ENCODE data around the gene OPTC.

Gene OPTC

DNA sequence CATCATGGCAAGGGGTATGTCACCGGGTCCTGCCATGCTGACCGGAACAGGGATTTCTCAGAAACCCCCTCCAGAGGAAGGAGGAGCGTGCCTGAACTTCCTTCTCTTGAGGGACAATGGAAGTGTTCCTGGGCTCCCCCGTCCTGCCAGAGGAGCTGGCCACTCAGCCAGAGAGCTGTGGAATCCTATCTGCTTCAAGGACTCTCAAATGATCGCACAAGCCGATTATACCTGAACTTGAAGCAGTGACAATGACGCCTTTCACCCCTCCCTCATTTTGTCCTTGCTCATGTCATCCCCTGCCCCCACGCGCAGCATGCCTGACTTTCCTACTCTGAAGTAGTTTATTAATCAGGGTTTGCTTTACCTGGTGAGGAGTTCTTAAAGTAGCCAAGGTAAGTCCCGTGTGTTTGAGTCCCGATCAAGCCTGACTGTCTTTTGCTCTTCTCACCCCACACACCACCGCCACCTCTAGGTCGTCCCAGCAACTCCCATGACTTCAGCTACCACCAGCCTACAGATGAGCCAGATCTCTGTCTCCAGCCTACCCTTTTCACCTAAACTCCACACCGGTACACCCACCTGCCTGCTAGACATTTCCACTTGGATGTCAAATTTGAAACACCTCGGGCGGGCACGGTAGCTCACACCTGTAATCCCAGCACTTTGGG lies 43.3 kb upstream of the OPTC start:
- no peak for TF ChIP-seq SNAI2 (CRISPR knock-in tag; IDR thresholded peaks at IDR 0.05)
- no peak for TF ChIP-seq RARB (CRISPR knock-in tag; IDR thresholded peaks at IDR 0.05)
- TF ChIP-seq ARNTL (CRISPR knock-in tag; IDR thresholded peaks at IDR 0.05; ENCODE audit: borderline replicate concordance, low read depth), result no peak
- TF ChIP-seq, protein P1, sequence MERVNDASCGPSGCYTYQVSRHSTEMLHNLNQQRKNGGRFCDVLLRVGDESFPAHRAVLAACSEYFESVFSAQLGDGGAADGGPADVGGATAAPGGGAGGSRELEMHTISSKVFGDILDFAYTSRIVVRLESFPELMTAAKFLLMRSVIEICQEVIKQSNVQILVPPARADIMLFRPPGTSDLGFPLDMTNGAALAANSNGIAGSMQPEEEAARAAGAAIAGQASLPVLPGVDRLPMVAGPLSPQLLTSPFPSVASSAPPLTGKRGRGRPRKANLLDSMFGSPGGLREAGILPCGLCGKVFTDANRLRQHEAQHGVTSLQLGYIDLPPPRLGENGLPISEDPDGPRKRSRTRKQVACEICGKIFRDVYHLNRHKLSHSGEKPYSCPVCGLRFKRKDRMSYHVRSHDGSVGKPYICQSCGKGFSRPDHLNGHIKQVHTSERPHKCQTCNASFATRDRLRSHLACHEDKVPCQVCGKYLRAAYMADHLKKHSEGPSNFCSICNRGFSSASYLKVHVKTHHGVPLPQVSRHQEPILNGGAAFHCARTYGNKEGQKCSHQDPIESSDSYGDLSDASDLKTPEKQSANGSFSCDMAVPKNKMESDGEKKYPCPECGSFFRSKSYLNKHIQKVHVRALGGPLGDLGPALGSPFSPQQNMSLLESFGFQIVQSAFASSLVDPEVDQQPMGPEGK (CRISPR knock-in tag; IDR thresholded peaks at IDR 0.05; ENCODE audit: borderline replicate concordance), result no peak
- no peak for TF ChIP-seq TCF4 (CRISPR knock-in tag; IDR thresholded peaks at IDR 0.05; ENCODE audit: borderline replicate concordance)
- TF ChIP-seq TOX (CRISPR knock-in tag; IDR thresholded peaks at IDR 0.05; ENCODE audit: borderline replicate concordance), result no peak
- TF ChIP-seq, protein P2, sequence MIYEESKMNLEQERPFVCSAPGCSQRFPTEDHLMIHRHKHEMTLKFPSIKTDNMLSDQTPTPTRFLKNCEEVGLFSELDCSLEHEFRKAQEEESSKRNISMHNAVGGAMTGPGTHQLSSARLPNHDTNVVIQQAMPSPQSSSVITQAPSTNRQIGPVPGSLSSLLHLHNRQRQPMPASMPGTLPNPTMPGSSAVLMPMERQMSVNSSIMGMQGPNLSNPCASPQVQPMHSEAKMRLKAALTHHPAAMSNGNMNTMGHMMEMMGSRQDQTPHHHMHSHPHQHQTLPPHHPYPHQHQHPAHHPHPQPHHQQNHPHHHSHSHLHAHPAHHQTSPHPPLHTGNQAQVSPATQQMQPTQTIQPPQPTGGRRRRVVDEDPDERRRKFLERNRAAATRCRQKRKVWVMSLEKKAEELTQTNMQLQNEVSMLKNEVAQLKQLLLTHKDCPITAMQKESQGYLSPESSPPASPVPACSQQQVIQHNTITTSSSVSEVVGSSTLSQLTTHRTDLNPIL (CRISPR knock-in tag; IDR thresholded peaks at IDR 0.05; ENCODE audit: low read depth), result no peak
- no peak for TF ChIP-seq GLIS3 (CRISPR knock-in tag; IDR thresholded peaks at IDR 0.05)
- no peak for TF ChIP-seq CSDC2 (CRISPR knock-in tag; IDR thresholded peaks at IDR 0.05)
- no peak for TF ChIP-seq ZNF70 (CRISPR knock-in tag; IDR thresholded peaks at IDR 0.05)
- no peak for TF ChIP-seq ISL1 (CRISPR knock-in tag; IDR thresholded peaks at IDR 0.05)
- TF ChIP-seq, protein P3, sequence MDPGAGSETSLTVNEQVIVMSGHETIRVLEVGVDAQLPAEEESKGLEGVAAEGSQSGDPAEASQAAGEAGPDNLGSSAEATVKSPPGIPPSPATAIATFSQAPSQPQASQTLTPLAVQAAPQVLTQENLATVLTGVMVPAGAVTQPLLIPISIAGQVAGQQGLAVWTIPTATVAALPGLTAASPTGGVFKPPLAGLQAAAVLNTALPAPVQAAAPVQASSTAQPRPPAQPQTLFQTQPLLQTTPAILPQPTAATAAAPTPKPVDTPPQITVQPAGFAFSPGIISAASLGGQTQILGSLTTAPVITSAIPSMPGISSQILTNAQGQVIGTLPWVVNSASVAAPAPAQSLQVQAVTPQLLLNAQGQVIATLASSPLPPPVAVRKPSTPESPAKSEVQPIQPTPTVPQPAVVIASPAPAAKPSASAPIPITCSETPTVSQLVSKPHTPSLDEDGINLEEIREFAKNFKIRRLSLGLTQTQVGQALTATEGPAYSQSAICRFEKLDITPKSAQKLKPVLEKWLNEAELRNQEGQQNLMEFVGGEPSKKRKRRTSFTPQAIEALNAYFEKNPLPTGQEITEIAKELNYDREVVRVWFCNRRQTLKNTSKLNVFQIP (CRISPR knock-in tag; IDR thresholded peaks at IDR 0.05; ENCODE audit: borderline replicate concordance, low read depth), result no peak
- TF ChIP-seq, protein P4, sequence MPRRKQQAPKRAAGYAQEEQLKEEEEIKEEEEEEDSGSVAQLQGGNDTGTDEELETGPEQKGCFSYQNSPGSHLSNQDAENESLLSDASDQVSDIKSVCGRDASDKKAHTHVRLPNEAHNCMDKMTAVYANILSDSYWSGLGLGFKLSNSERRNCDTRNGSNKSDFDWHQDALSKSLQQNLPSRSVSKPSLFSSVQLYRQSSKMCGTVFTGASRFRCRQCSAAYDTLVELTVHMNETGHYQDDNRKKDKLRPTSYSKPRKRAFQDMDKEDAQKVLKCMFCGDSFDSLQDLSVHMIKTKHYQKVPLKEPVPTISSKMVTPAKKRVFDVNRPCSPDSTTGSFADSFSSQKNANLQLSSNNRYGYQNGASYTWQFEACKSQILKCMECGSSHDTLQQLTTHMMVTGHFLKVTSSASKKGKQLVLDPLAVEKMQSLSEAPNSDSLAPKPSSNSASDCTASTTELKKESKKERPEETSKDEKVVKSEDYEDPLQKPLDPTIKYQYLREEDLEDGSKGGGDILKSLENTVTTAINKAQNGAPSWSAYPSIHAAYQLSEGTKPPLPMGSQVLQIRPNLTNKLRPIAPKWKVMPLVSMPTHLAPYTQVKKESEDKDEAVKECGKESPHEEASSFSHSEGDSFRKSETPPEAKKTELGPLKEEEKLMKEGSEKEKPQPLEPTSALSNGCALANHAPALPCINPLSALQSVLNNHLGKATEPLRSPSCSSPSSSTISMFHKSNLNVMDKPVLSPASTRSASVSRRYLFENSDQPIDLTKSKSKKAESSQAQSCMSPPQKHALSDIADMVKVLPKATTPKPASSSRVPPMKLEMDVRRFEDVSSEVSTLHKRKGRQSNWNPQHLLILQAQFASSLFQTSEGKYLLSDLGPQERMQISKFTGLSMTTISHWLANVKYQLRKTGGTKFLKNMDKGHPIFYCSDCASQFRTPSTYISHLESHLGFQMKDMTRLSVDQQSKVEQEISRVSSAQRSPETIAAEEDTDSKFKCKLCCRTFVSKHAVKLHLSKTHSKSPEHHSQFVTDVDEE (CRISPR knock-in tag; IDR thresholded peaks at IDR 0.05), result no peak
- no peak for TF ChIP-seq ZFP3 (CRISPR knock-in tag; IDR thresholded peaks at IDR 0.05)
- no peak for TF ChIP-seq ZNF565 (CRISPR knock-in tag; conservative IDR thresholded peaks at IDR 0.05; ENCODE audit: low read depth)
- no peak for TF ChIP-seq ZC3H10 (CRISPR knock-in tag; IDR thresholded peaks at IDR 0.05)
- TF ChIP-seq OSR1 (CRISPR knock-in tag; IDR thresholded peaks at IDR 0.05), result no peak
- TF ChIP-seq, protein P5, sequence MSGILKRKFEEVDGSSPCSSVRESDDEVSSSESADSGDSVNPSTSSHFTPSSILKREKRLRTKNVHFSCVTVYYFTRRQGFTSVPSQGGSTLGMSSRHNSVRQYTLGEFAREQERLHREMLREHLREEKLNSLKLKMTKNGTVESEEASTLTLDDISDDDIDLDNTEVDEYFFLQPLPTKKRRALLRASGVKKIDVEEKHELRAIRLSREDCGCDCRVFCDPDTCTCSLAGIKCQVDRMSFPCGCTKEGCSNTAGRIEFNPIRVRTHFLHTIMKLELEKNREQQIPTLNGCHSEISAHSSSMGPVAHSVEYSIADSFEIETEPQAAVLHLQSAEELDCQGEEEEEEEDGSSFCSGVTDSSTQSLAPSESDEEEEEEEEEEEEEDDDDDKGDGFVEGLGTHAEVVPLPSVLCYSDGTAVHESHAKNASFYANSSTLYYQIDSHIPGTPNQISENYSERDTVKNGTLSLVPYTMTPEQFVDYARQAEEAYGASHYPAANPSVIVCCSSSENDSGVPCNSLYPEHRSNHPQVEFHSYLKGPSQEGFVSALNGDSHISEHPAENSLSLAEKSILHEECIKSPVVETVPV (CRISPR knock-in tag; IDR thresholded peaks at IDR 0.05), result no peak
- TF ChIP-seq ZFP30 (CRISPR knock-in tag; IDR thresholded peaks at IDR 0.05), result no peak
- 0 out of 3 replicates have a peak, but pooled peaks have one; percentile 12 for ATAC-seq

DNA sequence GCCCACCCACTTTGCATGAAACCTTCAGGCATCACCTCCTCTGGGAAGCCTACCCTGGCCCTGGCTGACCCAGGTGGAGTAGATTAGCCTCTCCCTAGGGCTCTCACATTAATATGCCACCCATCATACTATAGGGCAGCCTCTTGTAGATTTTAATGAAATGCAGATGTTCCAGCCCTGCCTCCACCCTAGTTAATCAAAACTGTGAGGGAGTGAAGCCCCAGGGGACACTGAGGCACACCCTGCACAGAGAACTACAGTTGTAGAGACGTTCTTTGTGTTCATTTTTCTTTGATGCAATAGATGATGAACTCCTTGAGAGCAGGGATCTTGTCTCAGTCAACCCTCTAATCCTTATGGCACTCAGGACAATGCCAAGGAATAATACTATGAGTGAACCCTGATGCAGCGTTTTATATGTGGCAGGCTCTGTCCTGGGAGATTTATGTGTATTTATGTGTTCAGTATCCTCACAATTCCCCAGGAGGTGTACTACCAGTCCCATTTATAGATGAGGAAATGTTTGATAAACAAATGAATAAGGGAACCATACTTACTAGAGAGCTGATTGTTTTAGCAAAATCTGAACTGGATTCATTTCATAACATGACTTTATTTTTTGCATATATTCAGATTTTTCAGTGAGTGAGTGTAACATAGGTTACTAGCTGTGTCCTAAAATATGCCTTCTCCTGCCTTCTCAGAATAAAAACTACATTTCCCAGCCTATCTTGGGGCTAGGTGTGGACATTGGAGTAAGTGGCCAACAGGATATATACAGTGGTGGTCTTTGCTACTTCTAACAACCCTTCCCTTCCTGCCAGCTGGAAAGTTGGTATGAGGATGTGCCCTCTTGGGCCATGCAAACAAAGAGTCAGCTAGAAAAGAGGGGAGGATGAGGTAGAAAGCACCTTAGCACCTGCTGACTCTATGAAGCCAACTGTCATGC lies 41.8 kb upstream of the OPTC start:
- TF ChIP-seq, protein P4 (CRISPR knock-in tag; IDR thresholded peaks at IDR 0.05), result no peak
- TF ChIP-seq ZFP30 (CRISPR knock-in tag; IDR thresholded peaks at IDR 0.05) (no peak), ZNF70 (CRISPR knock-in tag; IDR thresholded peaks at IDR 0.05) (no peak), ZNF8 (CRISPR knock-in tag; IDR thresholded peaks at IDR 0.05) (no peak)
- TF ChIP-seq, protein P3 (CRISPR knock-in tag; IDR thresholded peaks at IDR 0.05; ENCODE audit: borderline replicate concordance, low read depth), result no peak
- no peak for ATAC-seq

Data from SK-N-SH treated with all-trans-retinoic acid at 6 μM for 48 hours (cell line).